NCI-H748 (cell line): ENCODE results near the gene OR52I1.

Source experiments
- DNase-seq: peaks from one replicate; lab custom pipeline; 2025; ENCODE audit not compliant: unreplicated experiment; lab: John Stamatoyannopoulos, UW

Gene OR52I1

GRCh38 chr11:4611986-4612385 lies 18.1 kb downstream of the OR52I1 start:
- DNase-seq, result no peak

DNA sequence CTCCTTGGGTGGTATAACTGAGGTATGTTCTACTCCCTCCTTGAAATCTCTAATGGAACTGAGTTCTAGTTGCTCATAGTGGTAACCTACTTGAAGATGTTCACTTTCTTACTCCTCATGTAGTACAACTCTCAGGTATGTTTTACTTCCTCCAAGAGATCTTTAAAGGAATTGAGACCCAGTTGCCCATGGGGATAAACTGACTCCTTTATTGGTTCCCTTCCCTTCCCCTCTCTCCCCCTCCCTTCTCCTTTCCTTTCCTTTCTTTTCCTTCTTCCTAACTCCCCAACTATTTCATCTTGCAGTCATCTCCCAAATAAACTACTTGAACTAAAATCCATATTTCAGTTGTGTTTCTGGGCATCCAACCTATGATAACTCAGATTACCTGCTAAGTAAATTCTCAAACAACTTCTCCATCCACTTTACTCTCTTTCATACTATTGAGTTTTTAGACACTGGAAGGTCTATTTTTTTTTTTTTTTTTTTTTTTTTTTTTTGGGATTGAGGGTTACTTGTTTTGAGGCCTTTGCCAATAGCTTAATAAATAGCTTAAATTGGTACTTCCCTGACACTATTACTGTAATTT lies 22.1 kb downstream of the OR52I1 start:
- no peak for DNase-seq

GRCh38 chr11:4619514-4619913 lies 25.7 kb downstream of the OR52I1 start:
- no peak for DNase-seq

DNA sequence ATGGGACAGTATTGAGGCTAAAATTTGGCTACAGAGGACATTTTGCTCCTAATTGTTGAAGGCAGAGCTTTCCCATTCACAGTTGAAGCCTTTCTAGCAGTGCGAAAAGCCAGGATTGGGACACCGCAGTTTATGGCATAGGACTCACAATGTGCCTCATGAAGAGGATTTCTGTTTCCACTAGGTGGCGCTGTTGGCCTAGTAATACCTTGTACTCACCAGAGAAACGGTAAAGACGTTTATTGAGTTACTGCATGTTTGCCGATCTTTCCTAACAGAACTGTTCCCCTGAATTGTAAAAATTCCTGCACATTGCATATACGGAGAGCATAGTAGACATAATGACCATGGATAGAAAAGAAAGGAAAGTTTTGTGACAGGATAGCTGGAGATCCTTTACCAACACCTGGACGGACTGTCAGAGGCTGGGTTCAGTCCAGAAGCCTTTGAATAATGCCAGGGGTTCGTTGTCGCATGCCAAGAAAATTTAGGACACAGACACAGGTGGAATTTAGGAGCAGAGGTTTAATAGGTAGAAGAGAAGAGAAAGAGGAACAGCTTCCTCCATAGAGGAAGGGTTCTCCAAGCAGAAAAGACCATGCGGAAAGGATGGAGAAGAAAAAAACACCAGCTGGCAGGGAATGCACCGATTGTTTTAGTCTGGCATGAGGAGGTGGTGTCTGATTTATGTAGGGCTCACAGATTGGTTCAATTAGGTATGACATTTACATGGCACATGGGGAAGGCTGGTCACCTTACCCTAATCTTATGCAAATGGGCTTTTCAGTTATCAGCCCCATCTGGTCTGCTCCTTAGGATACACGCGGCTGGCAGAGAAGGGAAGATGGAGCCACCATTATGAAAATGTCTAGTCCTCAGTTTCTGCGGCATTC lies 32.6 kb downstream of the OR52I1 start:
- peak; percentile 91 for DNase-seq

DNA sequence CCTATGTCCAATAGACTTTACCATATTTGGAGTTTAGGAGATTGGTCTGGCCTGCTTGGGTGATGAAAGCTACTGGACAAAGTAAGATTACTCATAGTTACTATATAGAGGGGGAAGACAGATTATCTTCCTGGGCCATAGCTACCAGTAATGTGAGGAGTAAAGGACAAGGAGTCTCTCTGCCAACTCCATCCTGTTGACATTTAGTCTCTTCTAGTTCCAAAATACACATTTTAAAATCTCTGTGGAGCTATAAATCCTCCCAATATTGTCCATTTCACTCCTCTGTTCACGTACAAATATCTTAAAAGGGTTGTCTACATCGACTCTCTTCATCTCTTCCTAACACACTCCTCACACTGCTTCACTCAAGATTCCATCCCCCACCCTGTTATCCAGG lies 42.3 kb downstream of the OR52I1 start:
- no peak for DNase-seq

DNA sequence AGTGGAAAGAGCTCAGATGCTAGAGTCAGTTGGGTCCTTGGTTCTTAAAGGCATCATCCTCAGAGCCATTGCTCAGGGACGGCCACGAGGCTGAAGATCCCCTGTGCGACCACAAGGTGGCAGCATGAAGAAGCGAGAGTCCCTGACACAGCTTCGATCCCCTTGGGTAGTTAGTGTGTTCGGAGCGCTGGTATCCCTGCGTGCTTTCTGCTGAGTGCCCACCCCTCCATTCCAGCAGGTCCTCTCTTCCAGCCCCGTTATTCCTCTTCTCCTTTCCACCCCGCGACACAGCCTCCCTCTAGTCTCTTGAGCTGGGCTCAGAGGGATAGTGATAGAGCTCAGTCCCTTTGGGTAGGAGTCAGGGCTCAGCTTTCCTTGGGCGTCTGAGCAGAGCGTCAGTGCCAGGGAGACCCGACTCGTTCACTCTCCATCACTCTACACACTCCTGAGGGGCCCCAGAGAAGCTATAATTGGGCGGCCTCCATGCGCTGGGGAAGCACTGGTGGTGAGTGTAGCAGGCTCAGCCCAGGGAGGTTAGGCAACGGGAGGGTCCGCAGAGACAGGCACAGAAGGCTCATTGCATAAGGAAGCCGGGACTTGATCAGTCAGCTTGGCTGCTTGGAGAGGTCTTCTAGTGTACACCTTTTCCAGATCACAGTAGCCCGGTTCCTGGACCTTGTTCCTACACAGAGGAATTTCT lies 43.3 kb downstream of the OR52I1 start, which contains the start of gene OR51D1:
OR51D1 (plus strand) TSS at position 516 of the 700 bp plus-strand sequence. CDS start 2,314 bp downstream, outside the sequence.
- peak; percentile 90 for DNase-seq

GRCh38 chr11:4637662-4638047 lies 43.8 kb downstream of the OR52I1 start:
- DNase-seq, result no peak

DNA sequence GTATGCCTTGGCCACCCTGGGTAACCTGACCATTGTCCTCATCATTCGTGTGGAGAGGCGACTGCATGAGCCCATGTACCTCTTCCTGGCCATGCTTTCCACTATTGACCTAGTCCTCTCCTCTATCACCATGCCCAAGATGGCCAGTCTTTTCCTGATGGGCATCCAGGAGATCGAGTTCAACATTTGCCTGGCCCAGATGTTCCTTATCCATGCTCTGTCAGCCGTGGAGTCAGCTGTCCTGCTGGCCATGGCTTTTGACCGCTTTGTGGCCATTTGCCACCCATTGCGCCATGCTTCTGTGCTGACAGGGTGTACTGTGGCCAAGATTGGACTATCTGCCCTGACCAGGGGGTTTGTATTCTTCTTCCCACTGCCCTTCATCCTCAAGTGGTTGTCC lies 46.1 kb downstream of the OR52I1 start:
- DNase-seq, result no peak

GRCh38 chr11:4641501-4641900 lies 47.7 kb downstream of the OR52I1 start:
- DNase-seq, result no peak

- DNase-seq, result no peak
Measured at GRCh38 chr11:4642043-4642442, 48.2 kb downstream of the OR52I1 start.

DNA sequence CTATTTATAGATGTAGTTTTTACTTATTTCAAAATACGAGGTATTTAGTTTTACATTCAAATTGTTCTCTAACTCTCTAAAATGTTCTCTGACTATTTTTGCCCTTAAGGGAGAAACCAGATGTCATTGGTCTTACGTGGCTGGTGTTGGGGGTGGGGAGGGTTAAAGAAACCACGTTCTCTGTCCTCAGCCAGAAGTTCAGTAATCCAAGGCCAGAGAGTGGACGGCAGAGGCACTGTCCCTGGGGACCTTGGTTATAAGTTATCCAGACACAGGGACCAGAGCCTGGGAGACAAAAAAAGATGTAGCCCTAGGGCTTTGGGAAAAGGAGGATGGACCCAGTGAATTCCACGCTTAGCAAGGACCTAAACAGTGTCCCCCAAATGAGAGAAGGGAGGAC lies 49.2 kb downstream of the OR52I1 start:
- DNase-seq, result no peak

- DNase-seq, result peak; percentile 50
Measured at GRCh38 chr11:4643682-4644081, 49.8 kb downstream of the OR52I1 start, which contains the start of gene OR51E1. Gene OR51E1 (plus strand): TSS chr11:4643982. CDS start chr11:4652527, 8,545 bp downstream.

DNA sequence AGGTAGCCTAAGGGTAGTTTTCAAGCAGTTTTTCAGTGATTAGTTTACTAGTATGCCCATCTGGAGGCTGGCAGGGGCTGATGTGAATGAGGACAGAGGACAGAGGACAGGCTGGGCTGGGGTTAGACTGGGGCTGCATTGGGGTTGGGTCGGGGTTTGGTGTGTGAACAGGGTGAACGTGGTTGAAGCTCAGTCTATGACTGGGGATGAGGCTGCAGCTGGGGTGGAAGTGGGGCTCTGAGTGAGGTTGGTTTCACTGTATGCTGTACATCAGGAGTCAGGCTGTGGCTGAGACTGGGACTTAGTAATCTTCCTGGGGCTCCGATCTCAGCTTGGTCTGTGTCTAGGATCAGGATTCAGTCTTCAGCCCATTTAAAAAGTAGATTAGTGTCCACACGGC lies 50.4 kb downstream of the OR52I1 start:
- peak; percentile 49 for DNase-seq
